Esophagus squamous epithelium (tissue), 5 donors: ENCODE measurements around the gene AGMO. TPM values are rescaled to one million over a fixed set of nuclear protein-coding genes. Genes with fewer than 3 reads are reported as not detected.

Experiments
- DNase-seq: peaks from one replicate; lab custom pipeline; 2025; lab: John Stamatoyannopoulos, UW
- H3K27ac ChIP-seq, 4 donors: fragments of 200-600 bp; sonication (generic); one replicate each; pipeline ENCODE4 v1.5.1; 2016 to 2019; ENCODE audit warnings: mild to moderate bottlenecking in 1 of 4
- H3K27me3 ChIP-seq, 4 donors: fragments of 200-600 bp; sonication (generic); 1 replicate in 3 of 4; 2 replicates in 1 of 4; pipeline versions ENCODE4 v1.5.1 to v1.6.0; 2017 to 2021; ENCODE audit warnings: antibody characterized with exemption in 1 of 4
- H3K36me3 ChIP-seq, 3 donors: fragments of 200-600 bp; sonication (generic); one replicate each; pipeline ENCODE4 v1.5.1; 2016 to 2019
- H3K4me1 ChIP-seq, 3 donors: fragments of 200-600 bp; sonication (generic); one replicate each; pipeline ENCODE4 v1.5.1; 2017 to 2019
- H3K4me3 ChIP-seq, 4 donors: fragments of 200-600 bp; sonication (generic); 1 replicate in 3 of 4; 2 replicates in 1 of 4; pipeline ENCODE4 v1.5.1; 2016 to 2019; ENCODE audit warnings: mild to moderate bottlenecking in 2 of 4, moderate library complexity in 1 of 4
- H3K9me3 ChIP-seq, 3 donors: fragments of 200-600 bp; sonication (generic); one replicate each; pipeline ENCODE4 v1.5.1; 2016 to 2019
- CTCF ChIP-seq, 6 experiments: fragments of 450-650 bp in 4 of 6; fragments of 200-600 bp in 2 of 6; sonication (generic) in 2 of 6; IDR thresholded peaks; one replicate each; pipeline ENCODE4 v1.5.1; 2016 to 2019; ENCODE audit warnings: antibody characterized with exemption in 6 of 6, mild to moderate bottlenecking in 4 of 6, moderate library complexity in 4 of 6
- POLR2A ChIP-seq, 4 donors: fragments of 450-650 bp; IDR thresholded peaks; one replicate each; pipeline ENCODE4 v1.6.1; 2017; ENCODE audit warnings: antibody characterized with exemption in 4 of 4, mild to moderate bottlenecking in 4 of 4, moderate library complexity in 3 of 4
- WGBS, 2 donors: methylation state at CpG; one replicate each; pipeline ENCODE4 v1.1.5; 2018; 5-methylcytosine and 5-hydroxymethylcytosine counted together
- intact Hi-C: fragments of 100-400 bp; cut with DNase I; formaldehyde crosslinking; loops from one replicate; pipeline ENCODE4 v1.15.0; 2022
- total RNA-seq, 4 donors: library from RNA; depleted of rRNA; stranded (reverse); fragments of >200 nt; gene quantifications; one replicate each; pipeline ENCODE4 v1.1.0, GENCODE V29; 2016
- donor health status: DM: yes; HTN: yes; CAD: no.

AGMO gene
- total RNA-seq, 4 donors from 2014 or later: 0.38 to 0.53 TPM; not detected in 2

DNA sequence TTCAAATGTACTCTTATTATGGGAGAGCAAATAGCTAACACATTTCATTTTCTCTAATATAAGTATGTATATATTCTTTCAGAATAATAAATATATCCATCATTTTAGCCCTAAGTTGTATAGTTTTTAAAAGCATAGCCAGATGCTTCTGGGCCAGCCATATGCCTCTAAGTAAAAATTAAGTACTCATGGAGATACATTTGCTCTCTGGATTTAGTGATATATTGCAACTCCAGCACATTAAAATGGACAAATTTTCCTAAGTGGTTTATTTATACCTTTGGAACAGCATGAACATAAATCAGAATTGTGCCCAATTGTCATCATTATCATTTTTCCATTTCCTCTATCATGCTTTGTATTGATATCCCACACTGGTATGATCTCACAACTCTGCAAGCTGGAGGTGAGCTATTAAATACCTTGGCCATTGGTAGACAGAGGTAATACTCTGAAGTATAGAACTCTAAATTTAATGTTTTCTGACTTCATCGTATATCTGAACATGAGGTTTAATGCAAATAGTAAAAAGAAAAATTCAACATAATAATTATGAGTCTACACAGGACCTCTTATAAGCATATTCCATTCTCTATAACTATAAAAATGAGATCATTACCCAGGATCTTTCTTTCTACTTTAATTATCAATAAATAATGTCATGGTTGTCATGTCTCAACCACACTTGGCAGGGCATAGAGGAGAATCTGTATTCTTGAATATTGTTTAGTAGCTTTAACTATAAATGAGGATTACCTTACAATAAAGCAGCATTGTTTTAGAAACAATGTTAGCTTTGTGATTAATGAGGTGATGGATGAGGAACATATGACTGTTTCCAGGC is 90.8 kb downstream of the AGMO start:
- no peak overlapping the region for H3K27ac ChIP-seq
- H3K9me3 ChIP-seq: no peaks in the 10 kb centered on the region

GRCh38 chr7:15464667-15465121 is 97.1 kb downstream of the AGMO start:
- DNase-seq: no peak
- H3K36me3 ChIP-seq: no peaks in the 10 kb centered on the region
- H3K4me1 ChIP-seq: no peaks in the 10 kb centered on the region
- intact Hi-C loops: no loop called here
- no peaks in the 10 kb centered on the region for H3K9me3 ChIP-seq
- H3K27ac ChIP-seq: peak overlapping the region in 1 of 4 donors; percentile 15
- TF ChIP-seq CTCF (IDR thresholded peaks at IDR 0.05) (no peak), POLR2A (IDR thresholded peaks at IDR 0.05) (no peak)
- H3K4me3 ChIP-seq: no peak overlapping the region
- H3K27me3 ChIP-seq: no peaks in the 10 kb centered on the region
- 20 to 35% methylated on average over 3 of the region's 3 CpGs for WGBS, 2 donors

More for the DNA sequence above, 90.8 kb downstream of the AGMO start:
- no peaks in the 10 kb centered on the region for H3K36me3 ChIP-seq
- no peaks in the 10 kb centered on the region for H3K4me1 ChIP-seq
- TF ChIP-seq POLR2A (IDR thresholded peaks at IDR 0.05): no peak
- TF ChIP-seq CTCF (IDR thresholded peaks at IDR 0.05): no peak
- intact Hi-C loops: no loop called here
- 73 to 88% methylated on average over 1 of the region's 1 CpG for WGBS, 2 donors
- DNase-seq: no peak
- no peak overlapping the region for H3K4me3 ChIP-seq
- no peaks in the 10 kb centered on the region for H3K27me3 ChIP-seq

GRCh38 chr7:15463801-15464666 is 97.8 kb downstream of the AGMO start:
- no peaks in the 10 kb centered on the region for H3K4me1 ChIP-seq
- H3K27ac ChIP-seq: peak overlapping the region in 1 of 4 donors; percentile 15

GRCh38 chr7:15462721-15463389 is 99.0 kb downstream of the AGMO start:
- intact Hi-C loops: no loop called here
- TF ChIP-seq POLR2A (IDR thresholded peaks at IDR 0.05): no peak
- TF ChIP-seq CTCF (IDR thresholded peaks at IDR 0.05): no peak
- Histone ChIP-seq H3K9me3 (no peaks in the 10 kb centered on the region), H3K27ac (no peak overlapping the region), H3K4me1 (no peaks in the 10 kb centered on the region), H3K36me3 (no peaks in the 10 kb centered on the region), H3K4me3 (no peak overlapping the region), H3K27me3 (no peaks in the 10 kb centered on the region)
- 48 to 74% methylated on average over 2 of the region's 2 CpGs for WGBS, 2 donors
- DNase-seq: no peak

More at GRCh38 chr7:15463801-15464666, 97.8 kb downstream of the AGMO start:
- intact Hi-C loops: no loop called here
- TF ChIP-seq POLR2A (IDR thresholded peaks at IDR 0.05): no peak
- TF ChIP-seq CTCF (IDR thresholded peaks at IDR 0.05): no peak
- no peak overlapping the region for H3K4me3 ChIP-seq
- H3K36me3 ChIP-seq: no peaks in the 10 kb centered on the region
- WGBS, 2 donors: 49 to 61% methylated on average over 6 of the region's 6 CpGs
- no peaks in the 10 kb centered on the region for H3K27me3 ChIP-seq
- DNase-seq: no peak
- no peaks in the 10 kb centered on the region for H3K9me3 ChIP-seq
